GM12878 (cell line): ENCODE results near the gene UBAC2. TPM values are rescaled to one million over a fixed set of nuclear protein-coding genes. Genes with fewer than 3 reads are reported as not detected.

Experiments
- ATAC-seq: fragments of 200-7000 bp; cut with Tn5 transposase; 3 replicates; pipeline ENCODE4 v1.9.1; 2020; ENCODE audit warnings: mild to moderate bottlenecking, moderate library complexity
- BruUV-seq: library from RNA; stranded (reverse); fragments of 400-500 nt; replicated peaks from 2 replicates; lab custom pipeline; 2021; lab: Mats Ljungman, UMichigan
- CTCF ChIA-PET: fragments of 300-600 bp; sonication (Branson Sonifier 250); formaldehyde crosslinking; extraction: SDS; loops from one replicate; lab custom pipeline; 2021; ENCODE audit warnings: inconsistent platforms; lab: Yijun Ruan, JAX
- POLR2A ChIA-PET: fragments of 350-600 bp; formaldehyde crosslinking; extraction: SDS; loops from one replicate; lab custom pipeline; 2021; ENCODE audit warnings: inconsistent platforms; lab: Charles Lee
- RAD21 ChIA-PET: fragments of 300-600 bp; sonication (Branson Sonifier 250); formaldehyde crosslinking; loops from one replicate; lab custom pipeline; 2023; ENCODE audit warnings: antibody characterized with exemption; ENCODE audit not compliant: unreplicated experiment; lab: Charles Lee
- SMC1A ChIA-PET: fragments of 300-600 bp; sonication (Branson Sonifier 250); formaldehyde crosslinking; loops from one replicate; lab custom pipeline; 2023; ENCODE audit not compliant: unreplicated experiment, uncharacterized antibody; lab: Charles Lee
- DNase-seq: peaks from one replicate; pipeline ENCODE4 v3.0.0-alpha.2; 2011; ENCODE audit warnings: low read depth, low spot score
- FAIRE-seq: peaks from 3 replicates; lab custom pipeline; 2011; peaks lifted over from hg19 to GRCh38; lab: Jason Lieb, UNC
- H2AFZ ChIP-seq: 2 replicates; pipeline ENCODE4 v1.6.0; 2011; ENCODE audit warnings: low read depth, low read length, control low read depth; ENCODE audit not compliant: control insufficient read depth
- H3K27ac ChIP-seq: 2 replicates; pipeline ENCODE4 v1.5.1; 2011; ENCODE audit warnings: control low read depth; ENCODE audit not compliant: control insufficient read depth, insufficient read depth
- H3K27me3 ChIP-seq, 2 experiments: replicated peaks in 1 of 2; 2 replicates each; pipeline versions ENCODE4 v1.6.0 to v1.6.1; 2011; ENCODE audit warnings: low read length in 1 of 2; ENCODE audit not compliant: control insufficient read depth in 2 of 2, insufficient read depth in 2 of 2
- H3K36me3 ChIP-seq, 2 experiments: 2 replicates each; pipeline ENCODE4 v1.5.1; 2011; ENCODE audit warnings: low read length in 1 of 2; ENCODE audit not compliant: control insufficient read depth in 2 of 2, insufficient read depth in 2 of 2
- H3K4me1 ChIP-seq: 2 replicates; pipeline ENCODE4 v1.6.1; 2011; ENCODE audit warnings: mild to moderate bottlenecking, low read length, moderate library complexity, mixed read lengths; ENCODE audit not compliant: control insufficient read depth, insufficient read depth
- H3K4me2 ChIP-seq: 2 replicates; pipeline ENCODE4 v1.6.0; 2011; ENCODE audit warnings: control low read depth; ENCODE audit not compliant: control insufficient read depth, insufficient read depth
- H3K4me3 ChIP-seq: fragments of 200-600 bp; sonication (generic); 2 replicates; pipeline ENCODE4 v1.5.1; 2016
- H3K79me2 ChIP-seq: 2 replicates; pipeline ENCODE4 v1.6.0; 2011; ENCODE audit warnings: low read length; ENCODE audit not compliant: control insufficient read depth, insufficient read depth
- H3K9ac ChIP-seq: 2 replicates; pipeline ENCODE4 v1.8.0; 2011; ENCODE audit warnings: low read length, control low read depth, mixed read lengths; ENCODE audit not compliant: control insufficient read depth, insufficient read depth
- H3K9me3 ChIP-seq: replicated peaks from 3 replicates; pipeline ENCODE4 v1.5.1; 2011; ENCODE audit warnings: mild to moderate bottlenecking, low read length; ENCODE audit not compliant: control insufficient read depth, insufficient read depth
- H4K20me1 ChIP-seq: 2 replicates; pipeline ENCODE4 v1.6.0; 2011; ENCODE audit not compliant: control insufficient read depth, insufficient read depth
- E2F8 ChIP-seq: fragments of 450-650 bp; IDR thresholded peaks from 2 replicates; pipeline ENCODE4 v1.6.1; 2018; ENCODE audit warnings: mild to moderate bottlenecking, low read depth, moderate library complexity; ENCODE audit not compliant: partially characterized antibody
- HDAC6 ChIP-seq: fragments of 200-600 bp; sonication (generic); IDR thresholded peaks from one replicate; pipeline ENCODE4 v1.8.0; 2017; ENCODE audit warnings: antibody characterized with exemption; ENCODE audit not compliant: unreplicated experiment
- IKZF1 ChIP-seq: fragments of 450-650 bp; conservative IDR thresholded peaks from 2 replicates; pipeline ENCODE4 v1.6.1; 2017; ENCODE audit warnings: antibody characterized with exemption, mild to moderate bottlenecking
- IKZF2 ChIP-seq, 2 experiments: fragments of 450-650 bp; IDR thresholded peaks; 2 replicates each; pipeline ENCODE4 v1.6.1; 2017; ENCODE audit warnings: mild to moderate bottlenecking in 2 of 2, moderate library complexity in 2 of 2
- IRF3 ChIP-seq: fragments of 450-650 bp; IDR thresholded peaks from 2 replicates; pipeline ENCODE4 v1.6.1; 2014; ENCODE audit warnings: mild to moderate bottlenecking
- PAX5 ChIP-seq: IDR thresholded peaks from 2 replicates; pipeline ENCODE4 v1.6.1; 2011; ENCODE audit warnings: low read depth, low read length, borderline replicate concordance
- REST ChIP-seq: IDR thresholded peaks from 2 replicates; pipeline ENCODE4 v1.6.1; 2012; ENCODE audit warnings: mild to moderate bottlenecking, low read depth, low read length
- SMARCA5 ChIP-seq: fragments of 450-650 bp; IDR thresholded peaks from 2 replicates; pipeline ENCODE4 v1.6.1; 2017; ENCODE audit warnings: mild to moderate bottlenecking
- SRF ChIP-seq, 2 experiments: IDR thresholded peaks; 2 replicates each; pipeline ENCODE4 v1.6.1; 2011; ENCODE audit warnings: low read depth in 2 of 2, low read length in 2 of 2, mild to moderate bottlenecking in 1 of 2, moderate library complexity in 1 of 2
- STAT1 ChIP-seq: fragments of 450-650 bp; conservative IDR thresholded peaks from 2 replicates; pipeline ENCODE4 v1.6.1; 2014; ENCODE audit warnings: antibody characterized with exemption, mild to moderate bottlenecking
- WGBS: methylation state at CpG from one replicate; pipeline ENCODE4 v1.1.6; 2016; ENCODE audit warnings: low lambda C conversion rate; ENCODE audit not compliant: insufficient replicate concordance, insufficient coverage; ENCODE audit errors: missing lambda C conversion rate; 5-methylcytosine and 5-hydroxymethylcytosine counted together
- in situ Hi-C: fragments of 300-500 bp; cut with MboI; formaldehyde crosslinking; loops from 9 replicates; pipeline ENCODE4 v1.14.3; 2018; ENCODE audit warnings: mixed read lengths
- intact Hi-C: fragments of 100-400 bp; cut with micrococcal nuclease; formaldehyde crosslinking; loops from one replicate; pipeline ENCODE4 v1.14.2; 2022; ENCODE audit not compliant: unreplicated experiment
- polyA plus RNA-seq, 11 experiments: library from polyadenylated mRNA; depleted of rRNA in 4 of 11; unstranded in 6 of 11; stranded (reverse) in 5 of 11; fragments of >200 nt; fragmentation: Nextera tagmentation in 4 of 11; fragmentation: Illumina TruSeq in 1 of 11; extraction: Ambion mirVana in 4 of 11; extraction: Trizol in 1 of 11; gene quantifications; 1 replicate in 1 of 11; 2 replicates in 10 of 11; pipeline versions ENCODE4 v1.2.1 to v1.2.3, GENCODE V29; 2011 to 2016; ENCODE audit warnings: inconsistent platforms in 2 of 11, missing spikeins in 2 of 11, low read depth in 1 of 11
- total RNA-seq, 4 experiments: library from RNA; depleted of rRNA in 3 of 4; stranded (reverse); fragments of >200 nt in 3 of 4; fragmentation: Illumina TruSeq in 1 of 4; extraction: Trizol in 1 of 4; gene quantifications; 2 replicates each; pipeline versions ENCODE4 v1.2.1 to v1.2.3, GENCODE V29; 2013 to 2021

The UBAC2 gene
- total and polyA plus RNA-seq, 10 of the 15 experiments (the other 5 are each of a cell fraction or from before 2014, with no cell fraction given): 3.0 to 54.6 (median 17.4) TPM

- TF ChIP-seq REST: no peak
- no peak for TF ChIP-seq SRF (IDR thresholded peaks at IDR 0.05; ENCODE audit: low read depth in 2 of 2, low read length in 2 of 2)
Measured at GRCh38 chr13:99327126-99327525, 126.5 kb downstream of the UBAC2 start (continued).

- no peaks in the 10 kb centered on the region; a peak in 2 of 4 replicates for H3K36me3 ChIP-seq
- no peak overlapping the region for H3K4me2 ChIP-seq
- peaks cover 53% of the 10 kb centered on the region for H3K4me1 ChIP-seq
- RAD21 ChIA-PET: interaction anchor here (0.5 to 1.4 kb wide), 2 partner anchors 10 to 58 kb away, joined by 3 to 5 read pairs; no protein-coding TSS in a partner anchor
- DNase-seq: no peak
- FAIRE-seq: no peak
- no peak for TF ChIP-seq IKZF1
- TF ChIP-seq HDAC6: no peak
- TF ChIP-seq SMARCA5: no peak
- TF ChIP-seq E2F8: no peak
- no peak for TF ChIP-seq IKZF2 (IDR thresholded peaks at IDR 0.05)
- TF ChIP-seq IRF3: no peak
- TF ChIP-seq STAT1: no peak
- TF ChIP-seq PAX5: no peak
- H3K79me2 ChIP-seq: peaks cover 7% of the 10 kb centered on the region
- H4K20me1 ChIP-seq: no peaks in the 10 kb centered on the region
- H3K9ac ChIP-seq: no peak overlapping the region
- CTCF ChIA-PET: interaction anchor here (1.0 to 1.5 kb wide), 2 partner anchors 39 to 62 kb away, joined by 3 read pairs; no protein-coding TSS in a partner anchor
- POLR2A ChIA-PET: interaction anchor here (1.2 to 1.4 kb wide), 2 partner anchors 8 to 25 kb away, joined by 3 read pairs; no protein-coding TSS in a partner anchor
- intact Hi-C loops (no loop called here), in situ Hi-C loops (no loop called here)
- H2AFZ ChIP-seq: no peak overlapping the region
- H3K4me3 ChIP-seq: no peak overlapping the region
- BruUV-seq: no TSS peak
- WGBS: 96% methylated on average over 2 of the region's 2 CpGs
- ATAC-seq: no peak
- H3K27ac ChIP-seq: no peak overlapping the region
- no peaks in the 10 kb centered on the region for H3K27me3 ChIP-seq
- SMC1A ChIA-PET: interaction anchor here (0.6 to 1.6 kb wide), 4 partner anchors 14 to 39 kb away, joined by 3 to 5 read pairs (median 3); no protein-coding TSS in a partner anchor
- no peaks in the 10 kb centered on the region; the same call in 1 of the 3 replicates for H3K9me3 ChIP-seq
Measured at GRCh38 chr13:99327761-99328160, 127.1 kb downstream of the UBAC2 start.
